ENCODE data around the gene SP2.

Gene SP2

DNA sequence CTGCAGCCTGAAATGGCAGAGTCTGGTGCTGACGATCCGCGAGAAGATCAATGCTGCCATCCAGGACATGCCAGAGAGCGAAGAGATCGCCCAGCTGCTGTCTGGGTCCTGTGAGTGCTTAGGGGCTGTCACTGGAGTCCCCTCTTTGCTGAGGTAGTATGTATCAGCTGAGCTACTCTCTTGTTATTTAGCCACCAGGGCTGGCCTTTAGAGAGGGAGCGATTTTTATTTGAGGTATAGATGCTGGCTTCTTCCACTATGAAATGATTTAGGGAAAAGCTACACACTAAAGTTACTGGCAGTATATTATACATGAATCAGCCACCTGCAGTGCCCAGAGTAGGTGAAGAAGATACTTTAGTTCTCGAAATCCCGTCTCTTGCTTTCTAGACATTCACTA, 77.5 kb downstream of the SP2 start:
- DNase-seq (ENCODE audit: low read depth) = no peak

DNA sequence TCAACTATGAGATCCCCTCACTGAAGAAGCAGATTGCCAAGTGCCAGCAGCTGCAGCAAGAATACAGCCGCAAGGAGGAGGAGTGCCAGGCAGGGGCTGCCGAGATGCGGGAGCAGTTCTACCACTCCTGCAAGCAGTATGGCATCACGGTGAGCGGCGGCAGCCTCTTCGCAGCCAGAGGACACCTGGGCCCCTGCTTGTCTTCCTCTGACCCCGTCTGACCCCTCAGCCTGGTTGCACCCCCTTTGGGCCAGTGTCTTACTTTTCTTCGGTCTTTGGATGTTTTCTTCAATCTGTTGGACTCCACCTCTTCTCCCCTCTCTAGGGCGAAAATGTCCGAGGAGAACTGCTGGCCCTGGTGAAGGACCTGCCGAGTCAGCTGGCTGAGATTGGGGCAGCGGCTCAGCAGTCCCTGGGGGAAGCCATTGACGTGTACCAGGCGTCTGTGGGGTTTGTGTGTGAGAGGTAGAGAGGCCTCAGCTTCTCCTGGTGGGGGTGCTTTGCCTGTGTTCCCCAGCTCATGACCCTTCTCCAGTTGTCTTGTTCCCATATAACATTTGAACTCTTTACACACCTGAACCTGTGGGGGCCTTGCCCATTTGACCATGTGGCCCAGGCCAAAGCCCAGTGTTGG, 79.3 kb downstream of the SP2 start:
- DNase-seq (ENCODE audit: low read depth) = no peak

DNA sequence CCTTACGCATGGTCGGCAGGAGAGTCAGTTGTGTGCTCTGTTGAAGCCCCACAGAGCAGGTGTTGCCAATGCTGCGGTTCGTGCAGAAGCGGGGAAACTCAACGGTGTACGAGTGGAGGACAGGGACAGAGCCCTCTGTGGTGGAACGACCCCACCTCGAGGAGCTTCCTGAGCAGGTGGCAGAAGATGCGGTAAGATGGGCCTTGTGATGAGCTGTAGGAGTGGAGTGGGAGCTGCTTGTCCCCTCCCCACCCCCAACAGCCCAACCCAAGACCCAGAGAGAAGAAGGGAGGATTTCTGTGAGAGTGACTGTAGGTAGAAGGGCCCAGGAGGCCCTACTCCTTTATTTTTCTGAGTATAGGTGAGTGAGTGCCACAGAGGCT, 79.8 kb downstream of the SP2 start:
- DNase-seq (ENCODE audit: low read depth) = no peak

- DNase-seq (ENCODE audit: low read depth) = peak; percentile 13
Measured at GRCh38 chr17:47978324-47978723, 82.3 kb downstream of the SP2 start.
